CD4-positive, CD25-positive, alpha-beta regulatory T cell (primary cell): ENCODE measurements around the gene KCNT1. TPM values are rescaled to one million over a fixed set of nuclear protein-coding genes. Genes with fewer than 3 reads are reported as not detected.
A peak's percentile ranks its signal among the peaks of the same experiment; 100 is the strongest.

ENCODE experiments used
- ATAC-seq, 2 donors: fragments of 150-1000 bp; cut with Tn5 transposase; one replicate each; pipeline ENCODE4 v1.10.0; 2021; ENCODE audit warnings: low read depth in 2 of 2, moderate number of reproducible peaks in 2 of 2, moderate library complexity in 1 of 2
- DNase-seq, 3 donors: peaks; one replicate each; pipeline versions ENCODE4 v3.0.0 to v3.0.0-alpha.2; 2012 to 2022; ENCODE audit warnings: mixed read lengths in 1 of 3
- H3K27ac ChIP-seq: one replicate; pipeline ENCODE4 v1.7.0; 2013; ENCODE audit warnings: mild to moderate bottlenecking, low read length; ENCODE audit not compliant: insufficient read depth, poor library complexity, severe bottlenecking
- H3K27me3 ChIP-seq: one replicate; pipeline ENCODE4 v1.7.0; 2013; ENCODE audit warnings: low read length; ENCODE audit not compliant: control insufficient read depth, insufficient read depth
- H3K36me3 ChIP-seq: one replicate; pipeline ENCODE4 v1.7.0; 2013; ENCODE audit warnings: mild to moderate bottlenecking, low read length, moderate library complexity; ENCODE audit not compliant: control insufficient read depth, insufficient read depth
- H3K4me1 ChIP-seq: 2 replicates; pipeline ENCODE4 v1.7.0; 2013; ENCODE audit warnings: mild to moderate bottlenecking, low read length; ENCODE audit not compliant: insufficient read depth, control insufficient read depth, poor library complexity, severe bottlenecking
- H3K4me3 ChIP-seq: one replicate; pipeline ENCODE4 v1.7.0; 2013; ENCODE audit warnings: low read depth, mild to moderate bottlenecking, low read length, moderate library complexity
- H3K9me3 ChIP-seq, 2 experiments: 1 replicate in 1 of 2; 2 replicates in 1 of 2; pipeline ENCODE4 v1.7.0; 2013; ENCODE audit warnings: low read length in 2 of 2, mild to moderate bottlenecking in 1 of 2, moderate library complexity in 1 of 2; ENCODE audit not compliant: control insufficient read depth in 2 of 2
- H3K27ac Mint-ChIP-seq, 3 donors: one replicate each; pipeline ENCODE4 v1.8.0; 2020 to 2022; ENCODE audit warnings: mild to moderate bottlenecking in 3 of 3, mixed read lengths in 3 of 3, moderate library complexity in 2 of 3
- H3K27me3 Mint-ChIP-seq: one replicate; pipeline ENCODE4 v1.8.0; 2022; ENCODE audit warnings: mild to moderate bottlenecking, mixed read lengths
- H3K36me3 Mint-ChIP-seq: one replicate; pipeline ENCODE4 v1.8.0; 2020; ENCODE audit warnings: mixed read lengths
- H3K4me1 Mint-ChIP-seq, 4 donors: one replicate each; pipeline ENCODE4 v1.8.0; 2020 to 2022; ENCODE audit warnings: mixed read lengths in 4 of 4, mild to moderate bottlenecking in 1 of 4
- H3K4me3 Mint-ChIP-seq, 4 donors: one replicate each; pipeline ENCODE4 v1.8.0; 2020 to 2022; ENCODE audit warnings: mild to moderate bottlenecking in 4 of 4, mixed read lengths in 4 of 4, moderate library complexity in 3 of 4
- H3K9me3 Mint-ChIP-seq, 7 donors: one replicate each; pipeline ENCODE4 v1.8.0; 2020 to 2022; ENCODE audit warnings: mixed read lengths in 7 of 7, mild to moderate bottlenecking in 3 of 7, moderate library complexity in 2 of 7
- polyA plus RNA-seq, 4 donors: library from polyadenylated mRNA; unstranded; fragments of 300-500 nt; fragmentation: Illumina TruSeq; gene quantifications; one replicate each; pipeline ENCODE4 v1.2.3, GENCODE V29; 2021
- total RNA-seq: library from RNA; stranded (reverse); gene quantifications from one replicate; pipeline ENCODE4 v1.2.3, GENCODE V29; 2022

The KCNT1 gene
- total and polyA plus RNA-seq, 5 donors from 2014 or later = not detected

- H3K36me3 ChIP-seq = peaks cover 64% of the 10 kb centered on the region
Observed at GRCh38 chr9:135810806-135811575, 109.0 kb downstream of the KCNT1 start.

GRCh38 chr9:135811801-135812200, 109.8 kb downstream of the KCNT1 start:
- no peaks in the 10 kb centered on the region for H3K27me3 Mint-ChIP-seq
- no peak overlapping the region for H3K27ac Mint-ChIP-seq
- DNase-seq (no peak), ATAC-seq (no peak)
- H3K36me3 Mint-ChIP-seq = peaks cover 44% of the 10 kb centered on the region
- Histone ChIP-seq H3K4me1 (no peaks in the 10 kb centered on the region), H3K27ac (no peak overlapping the region), H3K27me3 (no peaks in the 10 kb centered on the region), H3K9me3 (no peaks in the 10 kb centered on the region), H3K36me3 (peaks cover 73% of the 10 kb centered on the region), H3K4me3 (no peak overlapping the region)
- no peak overlapping the region for H3K4me3 Mint-ChIP-seq
- no peaks in the 10 kb centered on the region for H3K9me3 Mint-ChIP-seq
- no peaks in the 10 kb centered on the region for H3K4me1 Mint-ChIP-seq

More at GRCh38 chr9:135810806-135811575, 109.0 kb downstream of the KCNT1 start:
- DNase-seq (no peak), ATAC-seq (no peak)
- Histone ChIP-seq H3K27me3 (no peaks in the 10 kb centered on the region), H3K9me3 (no peaks in the 10 kb centered on the region), H3K4me1 (no peaks in the 10 kb centered on the region), H3K4me3 (no peak overlapping the region), H3K27ac (no peak overlapping the region)
- peaks cover 40% of the 10 kb centered on the region for H3K36me3 Mint-ChIP-seq
- no peaks in the 10 kb centered on the region for H3K27me3 Mint-ChIP-seq
- H3K27ac Mint-ChIP-seq = no peak overlapping the region
- no peak overlapping the region for H3K4me3 Mint-ChIP-seq
- peaks cover 0 to 2% (median 0%) of the 10 kb centered on the region in 4 donors for H3K4me1 Mint-ChIP-seq
- no peaks in the 10 kb centered on the region for H3K9me3 Mint-ChIP-seq

- H3K9me3 Mint-ChIP-seq = no peaks in the 10 kb centered on the region
- DNase-seq = no peak
- Histone ChIP-seq H3K27me3 (no peaks in the 10 kb centered on the region), H3K9me3 (no peaks in the 10 kb centered on the region), H3K36me3 (peaks cover 84% of the 10 kb centered on the region), H3K27ac (no peak overlapping the region), H3K4me1 (no peaks in the 10 kb centered on the region), H3K4me3 (no peak overlapping the region)
- no peak overlapping the region for H3K27ac Mint-ChIP-seq
- H3K4me3 Mint-ChIP-seq = no peak overlapping the region
- H3K4me1 Mint-ChIP-seq = no peaks in the 10 kb centered on the region
- no peak for ATAC-seq
- no peaks in the 10 kb centered on the region for H3K27me3 Mint-ChIP-seq
- H3K36me3 Mint-ChIP-seq = peaks cover 48% of the 10 kb centered on the region
Observed at GRCh38 chr9:135812961-135813360, 111.0 kb downstream of the KCNT1 start.

GRCh38 chr9:135813671-135814290, 111.8 kb downstream of the KCNT1 start:
- no peak overlapping the region for H3K27ac ChIP-seq
- H3K36me3 ChIP-seq = peaks cover 92% of the 10 kb centered on the region
- Mint-ChIP-seq H3K27me3 (no peaks in the 10 kb centered on the region), H3K4me1 (no peaks in the 10 kb centered on the region), H3K4me3 (no peak overlapping the region), H3K36me3 (peaks cover 48% of the 10 kb centered on the region), H3K27ac (no peak overlapping the region), H3K9me3 (no peaks in the 10 kb centered on the region)
- no peaks in the 10 kb centered on the region for H3K27me3 ChIP-seq
- no peak overlapping the region for H3K4me3 ChIP-seq
- DNase-seq = no peak
- H3K9me3 ChIP-seq = no peaks in the 10 kb centered on the region
- ATAC-seq = no peak
- H3K4me1 ChIP-seq = no peaks in the 10 kb centered on the region

GRCh38 chr9:135814421-135815095, 112.6 kb downstream of the KCNT1 start:
- H3K4me1 ChIP-seq = no peaks in the 10 kb centered on the region
- H3K4me3 Mint-ChIP-seq = peak overlapping the region in 1 of 4 donors; percentile 19
- no peak overlapping the region for H3K4me3 ChIP-seq
- DNase-seq (no peak), ATAC-seq (no peak)
- H3K27me3 Mint-ChIP-seq = no peaks in the 10 kb centered on the region
- no peak overlapping the region for H3K27ac Mint-ChIP-seq
- no peak overlapping the region for H3K27ac ChIP-seq
- no peaks in the 10 kb centered on the region for H3K9me3 ChIP-seq
- peaks cover 52% of the 10 kb centered on the region for H3K36me3 Mint-ChIP-seq
- H3K27me3 ChIP-seq = no peaks in the 10 kb centered on the region
- H3K9me3 Mint-ChIP-seq = no peaks in the 10 kb centered on the region
- H3K4me1 Mint-ChIP-seq = no peaks in the 10 kb centered on the region
- H3K36me3 ChIP-seq = peaks cover 90% of the 10 kb centered on the region

GRCh38 chr9:135815413-135815812, 113.4 kb downstream of the KCNT1 start:
- no peak overlapping the region for H3K27ac Mint-ChIP-seq
- H3K9me3 ChIP-seq = no peaks in the 10 kb centered on the region
- no peak overlapping the region for H3K27ac ChIP-seq
- DNase-seq (no peak), ATAC-seq (no peak)
- no peaks in the 10 kb centered on the region for H3K27me3 Mint-ChIP-seq
- H3K4me3 ChIP-seq = no peak overlapping the region
- H3K27me3 ChIP-seq = no peaks in the 10 kb centered on the region
- peaks cover 89% of the 10 kb centered on the region for H3K36me3 ChIP-seq
- no peak overlapping the region for H3K4me3 Mint-ChIP-seq
- no peaks in the 10 kb centered on the region for H3K4me1 Mint-ChIP-seq
- H3K4me1 ChIP-seq = no peaks in the 10 kb centered on the region
- H3K9me3 Mint-ChIP-seq = no peaks in the 10 kb centered on the region
- peaks cover 55% of the 10 kb centered on the region for H3K36me3 Mint-ChIP-seq

- Histone ChIP-seq H3K27me3 (no peaks in the 10 kb centered on the region), H3K4me3 (no peak overlapping the region), H3K27ac (no peak overlapping the region), H3K4me1 (no peaks in the 10 kb centered on the region), H3K9me3 (no peaks in the 10 kb centered on the region), H3K36me3 (peaks cover 88% of the 10 kb centered on the region)
- ATAC-seq (no peak), DNase-seq (no peak)
- H3K9me3 Mint-ChIP-seq = no peaks in the 10 kb centered on the region
- peaks cover 0 to 1% (median 0%) of the 10 kb centered on the region in 4 donors for H3K4me1 Mint-ChIP-seq
- H3K27me3 Mint-ChIP-seq = no peaks in the 10 kb centered on the region
- H3K36me3 Mint-ChIP-seq = peaks cover 55% of the 10 kb centered on the region
- no peak overlapping the region for H3K4me3 Mint-ChIP-seq
- no peak overlapping the region for H3K27ac Mint-ChIP-seq
Observed at GRCh38 chr9:135815830-135816650, 114.1 kb downstream of the KCNT1 start.
